CD4-positive, alpha-beta T cell treated with Interleukin-10 for 1 hour (primary cell): ENCODE measurements around the gene SPSB1.

ENCODE experiments used
- DNase-seq: peaks from one replicate; pipeline ENCODE4 v3.0.0-alpha.2; 2020

Gene SPSB1

DNA sequence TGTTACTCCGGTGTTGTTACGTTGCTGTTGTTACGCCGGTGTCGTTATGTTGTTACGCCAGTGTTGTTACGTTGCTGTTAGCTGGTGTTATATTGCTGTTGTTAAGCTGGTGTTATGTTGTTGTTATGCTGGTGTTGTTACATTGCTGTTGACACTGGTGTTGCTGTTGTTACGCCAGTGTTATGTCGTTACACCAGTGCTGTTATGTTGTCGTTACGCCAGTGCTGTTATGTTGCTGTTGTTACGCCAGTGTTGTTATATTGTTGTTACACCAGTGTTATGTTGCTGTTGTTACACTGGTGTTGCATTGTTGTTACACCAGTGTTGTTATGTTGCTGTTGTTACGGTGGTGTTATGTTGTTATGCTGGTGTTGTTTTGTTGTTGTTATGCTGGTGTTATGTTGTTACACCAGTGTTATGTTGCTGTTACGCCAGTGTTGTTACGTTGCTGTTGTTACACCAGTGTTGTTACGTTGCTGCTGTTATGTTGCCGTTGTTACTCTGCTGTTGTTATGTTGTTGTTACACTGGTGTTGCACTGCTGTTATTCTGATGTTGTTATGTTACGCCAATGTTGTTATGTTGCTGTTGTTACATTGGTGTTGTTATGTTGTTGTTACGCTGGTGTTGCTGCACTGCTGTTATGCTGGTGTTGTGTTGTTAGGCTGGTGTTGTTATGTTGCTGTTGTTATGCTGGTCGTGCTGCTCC lies 32.5 kb upstream of the SPSB1 start:
- DNase-seq, result no peak

- no peak for DNase-seq
Measured at GRCh38 chr1:9261496-9261895, 31.2 kb upstream of the SPSB1 start.

DNA sequence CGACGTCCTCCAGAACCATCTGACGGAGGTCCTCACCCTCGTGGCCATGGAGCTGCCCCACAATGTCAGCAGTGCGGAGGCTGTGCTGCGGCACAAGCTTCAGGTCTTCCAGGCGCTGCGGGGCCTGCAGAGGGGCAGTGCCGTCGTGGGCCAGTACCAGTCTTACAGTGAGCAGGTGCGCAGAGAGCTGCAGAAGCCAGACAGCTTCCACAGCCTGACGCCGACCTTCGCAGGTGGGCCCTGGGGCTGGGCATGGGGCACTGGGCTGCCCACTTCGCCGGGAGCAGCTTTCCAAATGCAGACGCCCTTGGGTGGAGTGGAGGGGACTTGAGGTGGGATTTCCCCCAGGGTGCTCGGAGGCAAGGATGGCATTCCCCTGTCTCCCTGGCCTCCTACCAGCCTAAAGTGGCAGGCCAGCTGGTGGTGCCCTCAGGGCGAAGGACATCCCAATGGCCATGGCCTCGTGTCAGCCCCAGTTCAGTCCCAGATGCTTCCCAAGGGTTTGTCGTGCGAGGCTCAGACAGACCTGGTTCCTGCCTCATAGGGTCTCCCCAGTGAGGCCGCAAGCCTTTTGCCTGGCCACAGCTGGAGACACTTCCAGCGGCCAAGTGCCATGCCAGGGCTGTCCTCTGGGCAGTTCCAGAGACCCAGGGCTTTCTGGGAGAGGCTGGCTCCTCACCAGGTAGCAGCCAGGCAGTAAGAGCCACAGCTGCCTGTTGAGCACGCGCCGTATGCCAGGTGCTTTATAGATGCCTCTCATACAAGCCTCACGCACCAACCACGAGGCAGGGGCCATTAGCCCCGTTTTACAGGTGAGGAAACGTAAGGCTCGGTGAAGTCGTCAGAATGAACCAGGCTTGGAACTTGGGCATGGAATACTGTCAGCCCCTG lies 30.4 kb upstream of the SPSB1 start:
- no peak for DNase-seq

- no peak for DNase-seq
Measured at GRCh38 chr1:9263276-9263855, 29.3 kb upstream of the SPSB1 start.

DNA sequence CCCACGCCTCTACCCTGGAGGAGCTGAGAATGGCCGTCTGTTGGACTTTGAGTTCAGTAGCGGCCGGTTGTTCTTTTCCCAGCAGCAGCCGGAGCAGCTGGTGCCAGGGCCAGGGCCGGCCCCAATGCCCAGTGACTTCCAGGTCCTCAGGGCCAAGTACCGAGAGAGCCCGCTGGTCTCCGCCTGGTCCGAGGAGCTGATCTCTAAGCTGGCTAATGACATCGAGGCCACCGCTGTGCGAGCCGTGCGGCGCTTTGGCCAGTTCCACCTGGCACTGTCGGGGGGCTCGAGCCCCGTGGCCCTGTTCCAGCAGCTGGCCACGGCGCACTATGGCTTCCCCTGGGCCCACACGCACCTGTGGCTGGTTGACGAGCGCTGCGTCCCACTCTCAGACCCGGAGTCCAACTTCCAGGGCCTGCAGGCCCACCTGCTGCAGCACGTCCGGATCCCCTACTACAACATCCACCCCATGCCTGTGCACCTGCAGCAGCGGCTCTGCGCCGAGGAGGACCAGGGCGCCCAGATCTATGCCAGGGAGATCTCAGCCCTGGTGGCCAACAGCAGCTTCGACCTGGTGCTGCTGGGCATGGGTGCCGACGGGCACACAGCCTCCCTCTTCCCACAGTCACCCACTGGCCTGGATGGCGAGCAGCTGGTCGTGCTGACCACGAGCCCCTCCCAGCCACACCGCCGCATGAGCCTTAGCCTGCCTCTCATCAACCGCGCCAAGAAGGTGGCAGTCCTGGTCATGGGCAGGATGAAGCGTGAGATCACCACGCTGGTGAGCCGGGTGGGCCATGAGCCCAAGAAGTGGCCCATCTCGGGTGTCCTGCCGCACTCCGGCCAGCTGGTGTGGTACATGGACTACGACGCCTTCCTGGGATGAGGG lies 28.5 kb upstream of the SPSB1 start:
- DNase-seq, result no peak

- no peak for DNase-seq
Measured at GRCh38 chr1:9265037-9265436, 27.7 kb upstream of the SPSB1 start.

GRCh38 chr1:9265968-9266367 lies 26.7 kb upstream of the SPSB1 start:
- no peak for DNase-seq

GRCh38 chr1:9267352-9267686 lies 25.4 kb upstream of the SPSB1 start:
- DNase-seq, result no peak

- DNase-seq, result no peak
Measured at GRCh38 chr1:9267827-9268581, 24.7 kb upstream of the SPSB1 start.

- no peak for DNase-seq
Measured at GRCh38 chr1:9269078-9269501, 23.6 kb upstream of the SPSB1 start.

DNA sequence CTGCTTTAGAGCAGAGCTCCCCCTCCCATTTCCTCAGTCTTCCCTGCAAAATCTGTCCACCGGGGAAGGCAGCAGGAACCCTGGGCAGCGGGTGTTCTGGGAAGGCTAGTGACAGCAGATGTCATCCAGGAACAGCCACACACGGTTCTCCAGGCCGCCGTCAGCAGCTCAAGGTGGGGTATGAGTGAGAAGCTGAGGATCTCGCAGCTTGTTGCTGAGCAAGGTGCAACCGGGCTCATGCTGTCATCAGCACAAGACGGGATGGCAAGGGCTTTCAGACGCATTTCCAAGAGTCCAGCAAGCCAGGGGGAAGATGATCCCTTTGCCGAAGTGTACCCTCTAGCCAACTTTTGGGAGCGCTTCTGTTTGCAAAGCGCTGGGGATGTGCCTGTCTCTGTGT lies 23.0 kb upstream of the SPSB1 start:
- no peak for DNase-seq

- no peak for DNase-seq
Measured at GRCh38 chr1:9270290-9270883, 22.3 kb upstream of the SPSB1 start.

DNA sequence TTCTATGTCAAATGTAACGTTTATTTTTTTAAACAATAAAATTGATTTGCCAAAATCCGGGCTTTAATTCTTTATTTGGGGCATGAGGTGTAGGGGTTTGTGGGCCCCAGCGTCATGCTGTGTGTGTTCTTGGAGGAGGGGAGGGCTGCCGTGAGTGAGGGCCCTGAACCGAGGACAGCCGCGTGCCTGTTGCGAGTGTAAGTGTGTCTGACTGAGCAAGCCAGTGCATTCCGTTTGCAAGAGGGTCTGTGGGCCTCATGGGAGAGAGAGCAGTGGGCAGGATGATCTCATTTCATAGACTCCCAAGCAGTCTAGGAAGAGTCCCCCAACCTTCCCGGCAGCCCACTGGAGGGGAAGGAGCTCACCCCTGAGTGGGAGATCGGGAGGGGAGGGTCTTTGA lies 21.4 kb upstream of the SPSB1 start:
- no peak for DNase-seq

DNA sequence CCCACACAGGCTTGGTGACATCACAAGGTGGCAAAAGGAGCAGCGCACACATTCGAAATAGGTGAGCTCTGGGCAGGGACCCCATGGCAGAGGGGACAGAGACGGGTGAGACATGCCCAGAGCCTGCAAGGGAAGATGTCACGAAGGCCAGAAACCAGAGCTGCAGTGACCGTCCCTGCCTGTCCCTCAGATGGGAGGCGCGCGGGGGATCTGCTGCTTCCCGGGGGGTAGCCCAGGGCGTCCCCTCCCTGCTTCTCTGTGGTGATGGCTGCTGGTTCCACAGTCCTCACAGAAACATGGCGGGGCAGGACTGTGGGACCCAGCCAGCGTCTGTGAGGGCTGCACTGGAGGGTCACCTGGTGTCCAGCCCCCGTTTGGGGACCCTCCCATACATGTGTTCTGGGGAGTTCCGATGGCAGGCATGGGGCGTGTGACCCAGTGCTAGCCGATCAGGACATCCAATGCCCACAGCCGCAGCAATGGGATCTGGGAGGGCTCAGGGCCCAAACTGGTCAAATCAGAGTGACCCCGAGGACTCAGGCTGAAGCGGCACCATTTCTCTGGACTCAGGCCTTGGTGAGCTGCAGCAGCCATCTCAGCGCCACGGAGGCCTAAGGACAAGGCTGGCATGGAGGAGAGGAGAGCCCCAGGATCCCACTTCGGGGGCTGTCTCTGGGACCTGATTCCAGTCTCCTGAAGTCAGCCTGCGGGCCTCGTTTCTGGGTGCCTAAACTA lies 20.7 kb upstream of the SPSB1 start:
- no peak for DNase-seq

GRCh38 chr1:9273177-9273576 lies 19.5 kb upstream of the SPSB1 start:
- no peak for DNase-seq

DNA sequence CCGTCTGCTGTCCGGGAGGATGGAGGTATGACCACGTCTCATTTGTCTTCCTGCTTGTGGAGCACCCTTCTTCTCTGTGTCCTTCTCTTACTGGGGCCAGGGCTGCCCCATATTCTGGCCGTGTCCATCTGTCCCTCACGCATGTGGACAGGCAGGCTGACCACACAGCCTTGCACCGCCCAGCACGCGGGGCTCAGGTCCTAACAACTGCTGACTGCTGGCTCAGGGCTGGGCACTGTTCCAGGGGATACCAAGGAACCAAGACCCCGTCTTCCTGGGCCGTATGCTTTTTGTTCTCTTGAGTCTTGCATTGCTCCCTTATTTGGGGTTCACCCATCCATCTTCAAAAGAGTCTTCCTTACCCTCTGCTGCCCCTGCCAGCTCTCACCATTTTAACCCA lies 17.5 kb upstream of the SPSB1 start:
- DNase-seq, result no peak

GRCh38 chr1:9275567-9276034 lies 17.1 kb upstream of the SPSB1 start:
- DNase-seq, result peak; percentile 39

DNA sequence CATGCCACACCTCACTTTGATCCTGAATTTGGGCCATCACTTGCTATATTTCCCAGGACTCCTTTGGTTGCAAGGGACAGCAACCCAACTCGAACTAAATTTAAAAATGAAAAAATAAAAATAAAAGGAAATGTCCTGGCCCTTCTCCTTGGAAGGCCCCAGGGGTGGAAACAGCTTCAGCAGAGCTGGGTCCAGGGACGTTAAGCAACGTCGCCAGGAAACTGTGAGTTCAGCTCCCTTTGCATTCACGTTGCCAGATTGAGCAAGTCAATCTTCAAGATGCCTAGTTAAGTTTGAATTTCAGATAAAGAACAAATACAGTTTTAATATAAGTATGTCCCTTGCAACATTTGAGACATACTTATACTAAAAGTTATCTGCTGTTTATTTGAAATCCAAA lies 14.6 kb upstream of the SPSB1 start:
- DNase-seq, result no peak

DNA sequence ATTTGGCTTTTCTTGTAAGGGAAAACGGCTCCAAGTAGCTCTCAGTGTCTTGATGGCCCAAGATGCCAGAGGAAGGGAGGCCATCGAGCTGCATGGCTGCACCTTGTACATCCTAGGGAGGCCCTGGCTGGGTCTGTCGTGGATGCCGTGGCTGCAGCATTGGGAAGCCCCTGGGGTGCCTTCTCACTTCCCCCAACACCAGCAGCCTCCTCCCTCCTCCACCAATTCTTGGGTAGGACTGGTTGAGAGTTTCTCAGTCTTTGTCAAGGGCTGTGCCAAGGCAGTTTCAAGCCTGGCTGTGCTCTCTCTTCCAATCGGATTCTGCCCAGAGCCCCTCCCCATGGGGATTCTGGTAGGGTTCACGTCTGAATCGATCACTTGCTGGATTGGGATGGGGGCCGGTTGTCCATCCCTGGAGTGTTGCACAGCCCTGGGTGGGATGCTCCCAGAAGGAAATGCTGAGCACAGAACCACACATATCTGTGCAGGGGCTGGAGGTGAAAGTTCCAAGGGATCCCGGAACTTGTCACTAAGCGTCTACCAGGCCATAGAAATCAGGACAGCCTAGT lies 14.0 kb upstream of the SPSB1 start:
- no peak for DNase-seq

DNA sequence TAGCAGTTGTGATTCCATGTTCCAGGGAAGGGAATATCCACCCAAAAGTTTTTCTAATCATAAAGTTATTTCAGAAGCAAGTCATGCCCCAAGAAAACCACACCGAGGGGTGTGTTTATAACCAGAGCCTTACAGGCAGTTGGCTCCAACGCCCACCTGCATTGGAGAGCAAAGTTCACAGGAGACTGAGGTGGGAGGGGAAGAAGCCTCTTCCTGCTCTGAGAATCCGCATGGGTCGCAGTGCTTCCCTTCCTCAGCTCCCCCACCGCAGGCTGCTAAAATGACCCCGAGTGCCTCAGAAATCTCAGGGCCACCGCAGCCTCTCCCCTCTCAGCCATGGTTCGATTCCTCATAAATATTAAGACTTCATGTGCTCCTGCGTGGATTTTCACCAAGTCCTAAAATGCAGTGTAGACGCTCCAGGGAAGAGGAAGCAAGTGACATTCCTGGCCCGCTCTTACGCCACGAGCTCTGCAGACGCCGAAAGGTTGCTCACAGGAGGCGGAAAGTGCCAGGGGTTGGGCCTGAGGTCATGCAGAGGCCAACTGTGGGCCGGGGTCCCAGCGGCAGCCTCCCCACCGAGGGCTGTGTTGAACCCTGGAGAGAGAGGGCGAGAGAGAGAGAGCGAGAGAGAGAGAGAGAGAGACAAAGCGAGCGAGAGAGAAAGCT lies 13.4 kb upstream of the SPSB1 start:
- DNase-seq, result no peak
